HepG2 (cell line): ENCODE data around the gene RHBDD3. TPM values are rescaled to one million over a fixed set of nuclear protein-coding genes. Genes with fewer than 3 reads are reported as not detected.

Experiments used
- BORCS8-MEF2B ChIP-seq: sonication (generic); formaldehyde crosslinking; IDR thresholded peaks from 2 replicates; pipeline ENCODE4 v1.8.0; 2022; ENCODE audit warnings: mild to moderate bottlenecking, missing genetic modification reagents
- BRCA1 ChIP-seq: sonication (generic); formaldehyde crosslinking; IDR thresholded peaks from 2 replicates; pipeline ENCODE4 v1.4.0; 2020; ENCODE audit warnings: missing genetic modification reagents
- EP300 ChIP-seq, 3 experiments: sonication (generic) in 1 of 3; formaldehyde crosslinking in 1 of 3; IDR thresholded peaks; 2 replicates each; pipeline versions ENCODE4 v1.5.1 to v1.6.1; 2011 to 2020; ENCODE audit warnings: low read depth in 2 of 3, low read length in 2 of 3, borderline replicate concordance in 1 of 3, improper control_type of control experiment in 1 of 3, mild to moderate bottlenecking in 1 of 3, missing genetic modification reagents in 1 of 3, moderate library complexity in 1 of 3
- ERF ChIP-seq: IDR thresholded peaks from 2 replicates; pipeline ENCODE4 v1.6.1; 2018; ENCODE audit warnings: missing biosample characterization, missing genetic modification reagents
- MED1 ChIP-seq: sonication (generic); formaldehyde crosslinking; IDR thresholded peaks from 2 replicates; pipeline ENCODE4 v1.4.0; 2020; ENCODE audit warnings: missing genetic modification reagents
- NR2C2 ChIP-seq: sonication (generic); formaldehyde crosslinking; IDR thresholded peaks from 2 replicates; pipeline ENCODE4 v1.4.0; 2020; ENCODE audit warnings: missing genetic modification reagents, mild to moderate bottlenecking, moderate library complexity, borderline replicate concordance
- PAXIP1 ChIP-seq: sonication (generic); formaldehyde crosslinking; conservative IDR thresholded peaks from 2 replicates; pipeline ENCODE4 v1.4.0; 2020; ENCODE audit warnings: mild to moderate bottlenecking, missing genetic modification reagents, moderate library complexity
- PHB2 ChIP-seq: fragments of 450-650 bp; IDR thresholded peaks from 2 replicates; pipeline ENCODE4 v1.6.1; 2018; ENCODE audit not compliant: partially characterized antibody
- RARA ChIP-seq: IDR thresholded peaks from 2 replicates; pipeline ENCODE4 v1.6.1; 2016; ENCODE audit warnings: missing genetic modification reagents, missing compliant biosample characterization
- ZFP41 ChIP-seq: sonication (generic); formaldehyde crosslinking; IDR thresholded peaks from 2 replicates; pipeline ENCODE4 v1.4.0; 2020; ENCODE audit warnings: mild to moderate bottlenecking, missing genetic modification reagents, borderline replicate concordance
- ZNF207 ChIP-seq: fragments of 450-650 bp; IDR thresholded peaks from 2 replicates; pipeline ENCODE4 v1.6.1; 2016; ENCODE audit warnings: antibody characterized with exemption, borderline replicate concordance
- ZNF282 ChIP-seq: fragments of 450-650 bp; IDR thresholded peaks from 2 replicates; pipeline ENCODE4 v1.6.1; 2018; ENCODE audit not compliant: partially characterized antibody
- ZNF292 ChIP-seq: sonication (generic); formaldehyde crosslinking; IDR thresholded peaks from 2 replicates; pipeline ENCODE4 v1.8.1; 2022; ENCODE audit warnings: mild to moderate bottlenecking, low read depth, missing genetic modification reagents, borderline replicate concordance
- ZNF350 ChIP-seq: sonication (generic); formaldehyde crosslinking; IDR thresholded peaks from 2 replicates; pipeline ENCODE4 v1.4.0; 2020; ENCODE audit warnings: mild to moderate bottlenecking, low read depth, missing genetic modification reagents, borderline replicate concordance
- ZNF615 ChIP-seq: sonication (generic); formaldehyde crosslinking; IDR thresholded peaks from 2 replicates; pipeline ENCODE4 v1.5.0; 2020; ENCODE audit warnings: mild to moderate bottlenecking, missing genetic modification reagents, borderline replicate concordance
- ZNF644 ChIP-seq: IDR thresholded peaks from 2 replicates; pipeline ENCODE4 v1.6.1; 2016; ENCODE audit warnings: low read depth
- ZNF670 ChIP-seq: sonication (generic); formaldehyde crosslinking; IDR thresholded peaks from 2 replicates; pipeline ENCODE4 v1.8.0; 2022; ENCODE audit warnings: mild to moderate bottlenecking, missing genetic modification reagents, borderline replicate concordance
- ZNF780A ChIP-seq: sonication (generic); formaldehyde crosslinking; IDR thresholded peaks from 2 replicates; pipeline ENCODE4 v1.8.0; 2022; ENCODE audit warnings: mild to moderate bottlenecking, missing genetic modification reagents, moderate library complexity
- polyA plus RNA-seq, 8 experiments: library from polyadenylated mRNA; depleted of rRNA in 3 of 8; stranded (reverse) in 7 of 8; unstranded in 1 of 8; fragments of >200 nt; fragmentation: Illumina TruSeq in 4 of 8; extraction: Trizol in 4 of 8; gene quantifications; 2 replicates each; pipeline versions ENCODE4 v1.2.1 to v1.2.3, GENCODE V29; 2011 to 2016; ENCODE audit warnings: low read depth in 4 of 8, missing spikeins in 1 of 8, mixed read lengths in 1 of 8; ENCODE audit not compliant: insufficient read depth in 1 of 8
- total RNA-seq, 5 experiments: library from RNA; depleted of rRNA; stranded (reverse); fragments of >200 nt; fragmentation: Illumina TruSeq; extraction: Trizol; gene quantifications; 2 replicates each; pipeline ENCODE4 v1.2.3, GENCODE V29; 2016; ENCODE audit warnings: low read depth in 1 of 5
- TF ChIP-seq, protein P1 (sequence below): IDR thresholded peaks from 2 replicates; pipeline ENCODE4 v1.6.1; 2016
- TF ChIP-seq, protein P2 (sequence below): sonication (generic); formaldehyde crosslinking; IDR thresholded peaks from 2 replicates; pipeline ENCODE4 v1.4.0; 2020; ENCODE audit warnings: missing genetic modification reagents

RHBDD3 gene
- total and polyA plus RNA-seq, 2 of the 13 experiments (the other 11 are each of a cell fraction or from before 2014, with no cell fraction given), result 12.1 to 26.7 TPM

GRCh38 chr22:29231971-29232959 is 35.5 kb downstream of the RHBDD3 start (continued):
- 0 out of 2 replicates have a peak, but pooled peaks have one; percentile 6 for TF ChIP-seq ZFP41 (CRISPR knock-in tag)
- TF ChIP-seq ZNF780A (CRISPR knock-in tag), result no peak
- no peak for TF ChIP-seq ZNF615 (CRISPR knock-in tag)
- TF ChIP-seq, protein P1, sequence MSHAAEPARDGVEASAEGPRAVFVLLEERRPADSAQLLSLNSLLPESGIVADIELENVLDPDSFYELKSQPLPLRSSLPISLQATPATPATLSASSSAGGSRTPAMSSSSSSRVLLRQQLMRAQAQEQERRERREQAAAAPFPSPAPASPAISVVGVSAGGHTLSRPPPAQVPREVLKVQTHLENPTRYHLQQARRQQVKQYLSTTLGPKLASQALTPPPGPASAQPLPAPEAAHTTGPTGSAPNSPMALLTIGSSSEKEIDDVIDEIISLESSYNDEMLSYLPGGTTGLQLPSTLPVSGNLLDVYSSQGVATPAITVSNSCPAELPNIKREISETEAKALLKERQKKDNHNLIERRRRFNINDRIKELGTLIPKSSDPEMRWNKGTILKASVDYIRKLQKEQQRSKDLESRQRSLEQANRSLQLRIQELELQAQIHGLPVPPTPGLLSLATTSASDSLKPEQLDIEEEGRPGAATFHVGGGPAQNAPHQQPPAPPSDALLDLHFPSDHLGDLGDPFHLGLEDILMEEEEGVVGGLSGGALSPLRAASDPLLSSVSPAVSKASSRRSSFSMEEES, result peak; percentile 55
- no peak for TF ChIP-seq BORCS8-MEF2B (CRISPR knock-in tag)
- TF ChIP-seq PHB2, result no peak
- TF ChIP-seq MED1 (CRISPR knock-in tag), result peak; percentile 70
- TF ChIP-seq ZNF292 (CRISPR knock-in tag), result peak; percentile 73
- TF ChIP-seq EP300 (IDR thresholded peaks at IDR 0.05; ENCODE audit: low read depth in 2 of 2, low read length in 2 of 2), result 0 out of 4 replicates have a peak, but pooled peaks of 1 of the 2 experiments have one; percentile 12
- TF ChIP-seq EP300 (CRISPR knock-in tag; IDR thresholded peaks at IDR 0.05; ENCODE audit: borderline replicate concordance), result no peak
- TF ChIP-seq ZNF670 (CRISPR knock-in tag), result no peak
- TF ChIP-seq ZNF644 (CRISPR knock-in tag), result 0 out of 2 replicates have a peak, but pooled peaks have one; percentile 27
- peak; percentile 22; the same call in 1 of the 2 replicates for TF ChIP-seq NR2C2
- peak; percentile 59 for TF ChIP-seq ERF (CRISPR knock-in tag)
- no peak for TF ChIP-seq ZNF282
- peak; percentile 31; the same call in 1 of the 2 replicates for TF ChIP-seq ZNF350
- TF ChIP-seq RARA (CRISPR knock-in tag), result peak; percentile 45; the same call in 1 of the 2 replicates
- TF ChIP-seq PAXIP1 (CRISPR knock-in tag), result peak; percentile 56; the same call in 1 of the 2 replicates
- TF ChIP-seq, protein P2, sequence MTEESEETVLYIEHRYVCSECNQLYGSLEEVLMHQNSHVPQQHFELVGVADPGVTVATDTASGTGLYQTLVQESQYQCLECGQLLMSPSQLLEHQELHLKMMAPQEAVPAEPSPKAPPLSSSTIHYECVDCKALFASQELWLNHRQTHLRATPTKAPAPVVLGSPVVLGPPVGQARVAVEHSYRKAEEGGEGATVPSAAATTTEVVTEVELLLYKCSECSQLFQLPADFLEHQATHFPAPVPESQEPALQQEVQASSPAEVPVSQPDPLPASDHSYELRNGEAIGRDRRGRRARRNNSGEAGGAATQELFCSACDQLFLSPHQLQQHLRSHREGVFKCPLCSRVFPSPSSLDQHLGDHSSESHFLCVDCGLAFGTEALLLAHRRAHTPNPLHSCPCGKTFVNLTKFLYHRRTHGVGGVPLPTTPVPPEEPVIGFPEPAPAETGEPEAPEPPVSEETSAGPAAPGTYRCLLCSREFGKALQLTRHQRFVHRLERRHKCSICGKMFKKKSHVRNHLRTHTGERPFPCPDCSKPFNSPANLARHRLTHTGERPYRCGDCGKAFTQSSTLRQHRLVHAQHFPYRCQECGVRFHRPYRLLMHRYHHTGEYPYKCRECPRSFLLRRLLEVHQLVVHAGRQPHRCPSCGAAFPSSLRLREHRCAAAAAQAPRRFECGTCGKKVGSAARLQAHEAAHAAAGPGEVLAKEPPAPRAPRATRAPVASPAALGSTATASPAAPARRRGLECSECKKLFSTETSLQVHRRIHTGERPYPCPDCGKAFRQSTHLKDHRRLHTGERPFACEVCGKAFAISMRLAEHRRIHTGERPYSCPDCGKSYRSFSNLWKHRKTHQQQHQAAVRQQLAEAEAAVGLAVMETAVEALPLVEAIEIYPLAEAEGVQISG, result peak; percentile 50; the same call in 1 of the 2 replicates
- TF ChIP-seq BRCA1 (CRISPR knock-in tag), result 0 out of 2 replicates have a peak, but pooled peaks have one; percentile 37
- TF ChIP-seq ZNF207, result no peak
